OCI-LY7 (cell line): Measurements from ENCODE around the gene TSPAN5.

Experiments
- CTCF ChIP-seq: fragments of 200-600 bp; sonication (generic); conservative IDR thresholded peaks from 2 replicates; pipeline ENCODE4 v1.5.1; 2014; ENCODE audit warnings: mild to moderate bottlenecking, antibody characterized with exemption, low read length, moderate library complexity, mixed read lengths
- EZH2phosphoT487 ChIP-seq: fragments of 200-600 bp; sonication (generic); IDR thresholded peaks from 2 replicates; pipeline ENCODE4 v1.6.1; 2018; ENCODE audit warnings: low read depth, borderline replicate concordance, mild to moderate bottlenecking, mixed run types, antibody characterized with exemption, low read length, moderate library complexity, mixed read lengths

- TF ChIP-seq CTCF (no peak), EZH2phosphoT487 (no peak)
Measured at GRCh38 chr4:98509721-98510120, 148.7 kb downstream of the TSPAN5 start.
